Middle frontal gyrus (tissue), 1 donor: ENCODE measurements around the gene NSL1.
"Not testable (repeated sequence)": the region's sequence is repeated elsewhere in the genome, so short reads cannot be mapped to it uniquely, and the experiment has no call there.

ENCODE experiments used
- DNase-seq: peaks from one replicate; pipeline ENCODE4 v3.0.0-alpha.2; 2015; ENCODE audit warnings: low spot score; ENCODE audit errors: extremely low spot score

Gene NSL1

GRCh38 chr1:212791676-212792395 is at the start of gene NSL1, which contains the start of gene TATDN3:
Gene NSL1, minus strand, starts transcription at chr1:212791777. Its CDS starts 14 bp downstream, at chr1:212791763.
Gene TATDN3, plus strand, starts transcription at chr1:212791894. Its CDS starts 28 bp downstream, at chr1:212791922.
- DNase-seq, result peak; percentile 91

DNA sequence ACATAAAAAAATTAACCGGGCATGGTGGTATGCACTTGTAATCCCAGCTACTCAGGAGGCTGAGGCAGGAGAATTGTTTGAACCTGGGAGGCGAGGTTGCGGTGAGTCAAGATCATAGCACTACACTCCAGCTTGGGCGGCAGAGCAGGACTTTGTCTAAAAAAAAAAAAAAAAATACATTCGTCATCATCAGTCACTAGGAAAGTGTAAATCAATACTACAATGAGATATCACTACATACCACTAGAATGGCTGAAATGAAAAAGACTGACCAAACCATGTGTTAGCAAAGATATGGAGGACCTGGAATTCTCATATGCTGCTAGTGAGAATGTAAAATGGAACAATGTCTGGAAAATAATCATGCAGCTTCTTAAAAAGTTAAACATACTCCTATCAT is 46.6 kb upstream of the NSL1 start:
- DNase-seq, result no peak

DNA sequence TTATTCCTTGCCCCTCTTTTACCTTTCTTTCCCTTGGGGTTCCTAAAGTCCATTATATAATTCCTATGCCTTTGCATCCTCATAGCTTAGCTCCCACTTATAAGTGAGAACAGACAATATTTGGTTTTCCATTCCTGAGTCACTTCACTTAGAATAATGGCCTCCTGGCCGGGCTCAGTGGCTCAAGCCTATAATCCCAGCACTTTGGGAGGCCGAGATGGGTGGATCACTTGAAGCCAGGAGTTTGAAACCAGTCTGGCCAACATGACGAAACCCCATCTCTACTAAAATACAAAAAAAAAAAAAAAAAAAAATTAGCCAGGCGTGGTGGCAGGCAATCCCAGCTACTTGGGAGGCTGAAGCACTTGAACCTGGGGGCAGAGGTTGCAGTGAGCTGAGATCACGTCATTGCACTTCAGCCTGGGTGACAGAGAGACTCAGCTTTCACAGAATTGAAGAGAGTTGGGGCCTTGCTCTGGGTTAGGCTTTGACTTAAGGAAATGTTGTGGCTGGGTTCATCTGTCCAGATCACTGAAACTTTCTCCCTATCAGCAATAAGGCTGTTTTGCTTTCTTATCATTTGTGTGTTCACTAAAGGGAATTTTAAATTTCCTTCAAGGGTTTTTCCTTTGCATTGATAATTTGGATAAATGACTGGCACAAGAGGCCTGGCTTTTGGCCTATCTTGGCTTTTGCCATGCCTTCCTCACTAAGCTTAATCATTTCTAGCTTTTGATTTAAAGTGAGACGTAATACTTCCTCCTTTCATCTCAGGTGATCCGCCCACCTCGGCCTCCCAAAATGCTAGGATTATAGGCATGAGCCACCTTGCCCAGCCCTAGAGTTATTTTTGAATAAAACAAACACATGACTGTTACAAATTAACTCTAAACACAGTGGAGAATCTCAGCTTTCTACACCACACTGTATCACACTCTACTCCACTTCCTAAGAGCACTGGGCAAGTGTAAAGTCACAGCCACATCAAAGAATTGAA is 41.9 kb upstream of the NSL1 start:
- not testable (repeated sequence) for DNase-seq

GRCh38 chr1:212828395-212828794 is 36.8 kb upstream of the NSL1 start:
- DNase-seq, result no peak

DNA sequence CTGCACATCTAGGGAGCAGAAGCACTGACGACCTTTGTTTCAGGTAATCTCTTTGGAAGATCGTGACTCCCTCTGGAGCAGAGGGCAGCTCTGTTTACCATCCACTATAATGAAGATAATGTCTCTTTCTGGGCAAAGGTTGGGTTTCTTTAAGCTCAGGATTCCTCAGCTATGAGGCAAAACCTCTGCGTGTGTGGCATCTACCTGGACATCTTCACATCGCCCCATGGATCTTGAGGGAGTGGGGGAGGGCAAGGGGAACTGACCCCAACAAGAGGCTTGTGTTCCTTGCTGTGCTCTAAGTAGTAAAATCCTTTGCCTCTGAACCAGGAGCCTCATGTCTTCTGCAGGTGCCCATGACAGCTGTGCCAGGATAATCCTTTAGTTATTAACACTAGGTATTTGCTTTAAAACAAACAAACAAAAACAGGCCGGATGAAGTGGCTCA is 36.3 kb upstream of the NSL1 start:
- DNase-seq, result no peak

- no peak for DNase-seq
Measured at GRCh38 chr1:212827171-212827776, 35.7 kb upstream of the NSL1 start.

- no peak for DNase-seq
Measured at GRCh38 chr1:212825798-212826452, 34.3 kb upstream of the NSL1 start.

GRCh38 chr1:212824201-212824600 is 32.6 kb upstream of the NSL1 start:
- no peak for DNase-seq

GRCh38 chr1:212822956-212823355 is 31.4 kb upstream of the NSL1 start:
- no peak for DNase-seq

GRCh38 chr1:212820969-212821368 is 29.4 kb upstream of the NSL1 start:
- no peak for DNase-seq

DNA sequence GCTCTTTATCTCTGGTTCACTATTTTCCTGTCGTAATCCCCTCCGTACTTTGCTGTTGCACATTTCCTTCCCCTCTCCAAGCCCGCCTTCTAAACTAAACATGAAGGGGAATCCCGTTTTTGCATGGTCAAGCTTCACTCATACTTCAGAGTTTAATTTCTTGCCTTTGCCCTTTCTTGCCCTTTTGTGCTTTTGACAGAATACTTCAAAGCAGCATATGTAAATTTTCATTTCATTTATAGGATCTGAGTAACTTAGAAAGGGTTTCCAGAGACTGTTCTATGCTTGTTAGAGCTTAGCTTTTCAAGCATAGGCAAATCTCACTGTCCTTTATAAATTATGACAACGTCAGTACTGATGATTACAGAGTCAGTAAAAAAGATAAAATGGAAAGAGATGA is 28.1 kb upstream of the NSL1 start:
- DNase-seq, result no peak

DNA sequence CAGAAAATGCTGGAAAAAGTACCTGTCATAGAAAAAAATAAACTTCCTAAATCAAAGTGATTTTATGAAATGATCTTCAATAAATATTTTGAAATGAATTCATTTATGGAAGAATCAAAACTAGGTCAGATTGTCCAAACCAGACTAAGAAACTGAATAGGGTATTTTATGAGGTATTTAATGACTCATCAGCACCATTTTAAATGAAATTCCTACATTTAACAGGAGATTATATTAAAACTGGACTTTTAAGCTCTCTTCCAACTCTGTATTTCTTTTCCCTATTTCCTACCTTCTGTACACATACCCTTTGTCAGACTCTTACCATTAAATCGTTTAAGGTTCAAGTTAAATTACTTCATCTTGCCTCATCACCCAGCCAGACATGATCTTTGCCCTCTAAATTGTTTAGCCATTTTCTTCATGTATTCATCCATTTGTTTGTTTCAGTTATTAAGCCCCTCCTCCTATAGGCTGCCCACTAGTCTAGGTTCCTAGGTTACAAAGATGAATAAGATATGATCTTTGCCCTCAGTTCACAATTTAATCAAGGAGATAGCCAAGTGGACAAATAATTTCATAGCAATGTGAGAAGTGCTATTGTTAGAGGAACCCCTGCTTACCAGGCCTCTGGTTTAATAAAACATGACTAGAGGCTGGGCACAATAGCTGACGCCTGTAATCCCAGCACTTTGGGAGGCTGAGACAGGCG is 25.1 kb upstream of the NSL1 start:
- DNase-seq, result no peak

DNA sequence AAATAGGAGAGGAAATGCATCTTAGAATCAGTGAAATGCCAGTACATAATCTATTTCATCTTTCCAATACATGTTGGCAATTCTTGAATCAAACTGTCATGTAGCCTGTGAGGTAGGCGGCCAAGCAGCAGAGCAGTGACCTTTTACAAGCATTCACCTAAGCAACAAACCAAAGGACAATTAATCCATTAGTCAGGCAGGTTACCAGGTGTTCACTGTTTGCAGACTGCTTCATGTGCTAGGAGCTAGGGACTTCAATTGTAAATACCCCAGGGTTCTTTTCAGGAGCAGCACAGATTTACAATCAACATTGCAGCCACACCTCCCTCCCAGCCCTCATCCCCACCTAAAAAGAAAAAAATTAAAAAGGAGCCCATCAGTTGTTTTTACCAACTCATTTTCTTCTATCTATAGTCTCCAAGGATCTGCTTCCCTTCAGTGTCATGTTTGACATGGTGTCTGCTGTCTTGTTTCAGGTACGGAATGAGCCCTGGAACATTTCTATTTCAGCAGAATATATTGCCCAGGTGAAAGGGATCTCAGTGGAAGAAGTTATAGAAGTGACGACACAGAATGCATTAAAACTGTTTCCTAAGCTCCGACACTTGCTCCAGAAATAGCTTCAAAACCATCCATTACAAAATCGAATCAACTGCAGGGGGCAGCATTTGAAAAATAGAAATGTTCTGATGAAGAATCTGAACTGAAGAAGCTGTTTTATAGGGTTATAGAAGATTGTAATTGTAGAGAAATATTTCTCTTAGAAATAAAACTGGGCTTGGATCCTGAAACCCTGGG is 23.2 kb upstream of the NSL1 start:
- no peak for DNase-seq

DNA sequence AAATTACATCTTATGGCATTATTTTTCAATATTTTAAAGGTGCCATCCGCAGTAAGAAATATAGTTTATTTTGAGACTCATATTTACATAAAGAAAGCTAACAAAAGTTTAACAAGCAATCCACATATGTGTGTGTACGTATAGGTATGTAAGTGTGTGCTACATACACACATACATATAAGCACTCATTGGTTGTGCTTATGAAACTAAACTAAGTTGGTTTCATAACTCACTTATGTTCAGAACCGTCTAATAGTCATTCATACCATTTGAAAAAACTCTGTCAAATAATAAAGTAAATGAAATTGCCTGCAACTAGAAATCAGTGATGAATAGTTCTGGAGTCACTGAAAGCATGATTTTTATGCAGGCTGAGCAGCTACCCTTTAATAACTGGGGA is 14.2 kb upstream of the NSL1 start:
- no peak for DNase-seq

- no peak for DNase-seq
Measured at GRCh38 chr1:212797681-212798080, 6.1 kb upstream of the NSL1 start.

- no peak for DNase-seq
Measured at GRCh38 chr1:212794561-212795014, 3.0 kb upstream of the NSL1 start.

- DNase-seq, result no peak
Measured at GRCh38 chr1:212792396-212792908, 875 bp upstream of the NSL1 start.

- no peak for DNase-seq
Measured at GRCh38 chr1:212791261-212791675, 309 bp downstream of the NSL1 start.

- DNase-seq, result no peak
Measured at GRCh38 chr1:212785871-212786270, 5.7 kb downstream of the NSL1 start.
